HG03354 (cell line): Measurements from ENCODE around the gene PDCD1LG2.
"Not testable (repeated sequence)": the region's sequence is repeated elsewhere in the genome, so short reads cannot be mapped to it uniquely, and the experiment has no call there.

Experiments
- ATAC-seq: cut with Tn5 transposase; IDR thresholded peaks from one replicate; pipeline ENCODE4 v1.9.1; 2021; ENCODE audit warnings: mild to moderate bottlenecking; ENCODE audit not compliant: unreplicated experiment, poor library complexity, severe bottlenecking

The PDCD1LG2 gene

GRCh38 chr9:5492965-5493678, 17.2 kb upstream of the PDCD1LG2 start:
- ATAC-seq, result no peak

GRCh38 chr9:5493679-5494511, 16.4 kb upstream of the PDCD1LG2 start:
- peak; percentile 91 for ATAC-seq

GRCh38 chr9:5494765-5495164, 15.6 kb upstream of the PDCD1LG2 start:
- ATAC-seq, result not testable (repeated sequence)

- no peak for ATAC-seq
Measured at GRCh38 chr9:5499157-5499556, 11.2 kb upstream of the PDCD1LG2 start.

DNA sequence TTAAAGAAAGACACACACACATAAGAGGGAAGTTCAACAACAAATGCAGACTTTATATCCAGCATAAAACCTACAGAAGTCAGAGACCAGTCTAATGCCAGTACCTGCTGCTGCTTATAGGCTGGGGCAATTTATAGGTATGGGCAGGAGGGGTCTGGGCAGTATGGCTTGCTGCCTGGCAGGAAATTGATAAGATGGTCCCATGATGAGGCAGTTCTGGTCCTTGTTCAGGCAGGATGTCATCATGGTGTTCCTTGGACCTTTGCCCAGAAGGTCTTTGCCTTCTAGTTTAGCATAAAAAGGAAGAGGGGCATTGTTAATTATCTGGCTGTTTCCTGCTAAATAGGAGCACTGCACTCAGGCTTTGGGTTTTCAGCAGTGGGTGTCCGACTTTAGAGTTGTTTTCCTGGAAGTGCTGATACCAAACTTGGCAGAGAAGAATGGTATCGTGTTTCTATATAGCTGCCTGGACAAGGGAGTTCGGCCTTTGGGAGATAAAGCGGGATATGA, 10.4 kb upstream of the PDCD1LG2 start:
- ATAC-seq, result no peak

DNA sequence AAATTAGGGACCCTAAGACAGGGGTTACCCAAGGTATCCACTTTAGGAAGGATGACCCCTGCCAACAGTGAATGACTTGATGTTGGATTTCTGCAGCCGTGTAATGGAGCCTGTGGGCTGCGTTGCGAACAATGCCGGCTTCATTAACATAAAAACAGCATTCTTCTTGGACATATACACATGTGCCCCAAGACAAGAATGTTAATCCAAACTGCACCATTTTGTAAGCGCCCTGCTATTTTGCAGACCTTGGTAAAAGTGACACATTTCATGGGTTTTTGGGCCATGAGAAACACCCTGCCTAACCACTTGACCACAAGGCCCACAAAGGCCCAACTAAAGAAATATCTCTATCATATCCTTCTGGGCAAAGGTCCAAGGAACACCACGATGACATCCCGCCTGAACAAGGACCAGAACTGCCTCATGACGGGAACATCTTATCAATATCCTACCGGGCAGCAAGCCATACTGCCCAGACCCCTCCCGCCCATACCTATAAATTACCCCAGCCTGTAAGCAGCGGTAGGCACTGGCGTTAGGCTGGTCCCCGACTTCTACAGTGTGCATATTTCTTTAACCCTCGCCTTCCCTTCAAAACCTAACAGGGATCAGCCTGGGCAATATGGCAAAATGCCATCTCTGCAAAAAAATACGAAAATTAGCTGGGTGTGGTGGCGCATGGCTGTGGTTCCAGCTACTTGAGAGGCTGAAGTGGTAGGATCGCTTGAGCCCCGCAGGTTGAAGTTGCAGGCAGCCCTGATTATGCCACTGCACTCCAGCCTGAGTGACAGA, 9.7 kb upstream of the PDCD1LG2 start:
- no peak for ATAC-seq

DNA sequence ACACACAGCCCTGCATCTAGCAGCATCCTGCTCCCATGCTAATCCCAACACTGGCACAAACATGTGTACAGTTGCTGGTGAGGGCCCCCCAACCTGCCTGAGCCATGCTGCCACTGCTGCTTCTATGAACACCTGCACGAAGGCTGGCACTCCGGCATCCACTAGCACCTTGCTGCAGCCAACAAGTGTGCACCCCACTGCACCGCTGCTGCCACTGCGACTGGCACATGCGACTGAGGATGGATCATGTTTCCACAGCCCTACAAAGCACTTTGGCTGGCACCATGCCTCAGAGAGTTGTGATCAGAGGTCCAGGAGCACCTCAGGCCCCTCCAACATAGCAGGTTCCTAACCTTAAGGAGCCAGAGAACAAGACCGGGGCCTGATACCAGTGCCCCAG, 7.8 kb upstream of the PDCD1LG2 start:
- no peak for ATAC-seq

DNA sequence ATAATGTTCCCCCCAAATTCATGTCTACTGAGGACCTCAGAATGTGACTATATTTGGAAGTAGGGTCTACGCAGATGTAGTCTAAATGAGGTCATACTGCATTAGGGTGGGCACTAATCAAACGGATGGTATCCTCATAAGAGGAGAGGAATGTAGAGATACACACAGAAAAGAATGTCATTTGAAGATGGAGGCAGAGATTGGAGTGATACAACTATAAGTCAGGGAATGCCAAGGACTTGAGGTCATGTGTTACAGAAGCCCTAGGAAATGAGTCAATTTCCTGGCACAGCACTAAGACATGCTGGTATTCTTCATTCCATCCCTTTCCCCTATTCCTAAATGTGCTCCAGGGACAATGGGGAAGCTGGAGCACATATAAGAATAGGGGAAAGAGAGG, 758 bp upstream of the PDCD1LG2 start:
- ATAC-seq, result no peak

DNA sequence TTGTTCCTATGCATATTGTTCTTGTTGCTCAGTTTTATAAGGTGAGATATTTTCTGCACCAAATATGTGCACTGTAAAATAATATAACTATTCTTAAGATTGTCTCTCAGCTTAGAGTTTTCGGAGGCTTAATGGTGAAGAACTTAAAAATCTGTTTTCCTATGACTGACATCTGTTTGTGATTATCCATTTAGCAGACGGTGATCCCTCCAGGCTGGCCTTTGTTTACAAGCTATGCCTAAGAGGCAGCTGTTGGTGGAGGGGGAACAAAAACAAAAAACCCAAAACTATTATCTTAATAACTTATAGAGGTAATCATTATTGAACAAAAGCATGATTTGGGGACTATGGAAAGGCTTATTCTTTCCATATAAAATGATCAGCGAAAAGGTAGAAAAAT, 658 bp downstream of the PDCD1LG2 start:
- no peak for ATAC-seq

GRCh38 chr9:5511476-5511875, 1.1 kb downstream of the PDCD1LG2 start:
- ATAC-seq, result no peak

DNA sequence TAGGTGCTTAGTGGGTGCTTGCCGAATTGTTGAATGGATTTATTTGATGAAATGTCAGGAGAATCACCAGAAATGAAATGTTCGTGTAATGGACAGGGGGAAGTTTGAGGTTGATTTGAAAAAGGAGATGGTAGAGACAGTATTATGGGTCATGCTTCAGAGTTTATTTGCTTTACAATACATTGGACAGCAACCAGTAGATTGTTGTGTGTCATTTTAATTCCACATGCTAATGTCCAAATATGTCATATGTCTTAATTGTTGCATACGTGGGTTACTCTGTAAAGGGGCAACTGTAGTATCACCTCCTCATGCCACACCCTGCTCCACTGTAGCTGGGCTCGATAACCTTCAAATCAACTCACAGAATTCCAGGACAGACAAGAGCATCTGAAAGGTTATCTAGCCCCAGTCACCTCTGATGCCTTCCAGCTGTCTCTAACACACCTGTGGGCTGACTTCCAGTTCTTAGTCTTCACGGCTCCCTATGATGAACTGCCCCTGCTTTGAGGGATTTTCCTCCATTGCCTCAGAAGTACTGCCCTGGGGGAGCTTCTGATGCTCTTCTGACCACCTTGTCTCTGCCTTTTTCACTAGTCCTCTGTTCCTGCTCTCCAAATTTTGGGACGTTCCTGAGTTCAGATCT, 1.7 kb downstream of the PDCD1LG2 start:
- no peak for ATAC-seq

DNA sequence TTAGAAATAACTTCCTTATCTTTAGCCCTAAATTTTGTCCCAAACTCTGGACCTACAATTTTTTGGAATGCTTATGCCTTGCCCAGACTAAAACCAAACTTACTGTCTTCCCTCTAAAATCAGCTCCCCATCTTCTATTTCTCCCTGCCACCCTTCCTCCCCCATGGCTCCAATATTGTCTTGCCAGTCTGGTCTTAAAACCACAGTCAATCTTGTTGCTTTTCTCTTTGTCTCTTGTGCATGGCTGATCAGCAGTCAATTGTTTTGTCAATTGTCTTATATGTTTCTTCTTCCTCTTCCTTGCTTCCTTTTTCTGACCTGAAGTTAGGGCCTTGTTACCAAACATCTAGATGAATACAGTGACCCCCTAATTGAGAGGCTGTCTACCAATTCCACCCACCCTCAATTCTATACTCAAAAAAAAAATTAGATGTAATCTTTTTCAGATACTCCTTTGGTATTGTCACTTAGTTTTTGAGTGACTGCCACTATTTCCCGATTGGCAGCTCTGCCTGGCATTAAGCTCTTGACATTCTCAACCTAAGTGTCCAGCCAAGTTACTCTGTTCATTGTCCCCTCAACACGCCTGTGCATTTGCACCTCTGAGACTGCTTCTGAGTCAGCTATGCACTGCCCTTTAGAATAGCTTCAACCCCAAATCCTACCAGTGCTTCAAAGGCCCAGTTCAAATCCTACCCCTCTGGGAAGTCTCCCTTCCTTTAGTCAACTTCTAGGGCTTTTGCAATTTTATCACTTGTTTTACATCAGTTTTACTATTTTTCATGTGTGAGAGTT, 2.5 kb downstream of the PDCD1LG2 start:
- ATAC-seq, result no peak

GRCh38 chr9:5513966-5514616, 3.8 kb downstream of the PDCD1LG2 start:
- ATAC-seq, result no peak

GRCh38 chr9:5514617-5515260, 4.4 kb downstream of the PDCD1LG2 start:
- no peak for ATAC-seq

DNA sequence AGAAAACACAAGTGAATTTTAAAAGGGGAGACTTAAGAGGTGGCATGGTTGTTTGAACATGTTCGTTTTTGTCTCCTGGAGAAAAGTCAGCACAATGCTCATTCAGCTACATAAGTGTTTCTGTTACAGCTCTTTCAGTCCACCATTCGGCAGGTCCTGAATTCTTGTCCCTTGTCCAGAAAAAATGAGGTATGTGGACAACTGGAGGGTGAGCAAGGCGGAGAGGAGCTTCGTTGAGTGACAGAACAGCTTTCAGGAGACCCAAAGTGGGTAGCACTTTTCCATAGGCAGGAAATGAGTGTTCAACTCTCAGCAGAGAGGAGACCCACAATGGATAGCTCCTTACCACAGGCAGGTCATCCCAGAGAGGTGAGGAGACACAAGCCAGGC, 4.9 kb downstream of the PDCD1LG2 start:
- ATAC-seq, result no peak

DNA sequence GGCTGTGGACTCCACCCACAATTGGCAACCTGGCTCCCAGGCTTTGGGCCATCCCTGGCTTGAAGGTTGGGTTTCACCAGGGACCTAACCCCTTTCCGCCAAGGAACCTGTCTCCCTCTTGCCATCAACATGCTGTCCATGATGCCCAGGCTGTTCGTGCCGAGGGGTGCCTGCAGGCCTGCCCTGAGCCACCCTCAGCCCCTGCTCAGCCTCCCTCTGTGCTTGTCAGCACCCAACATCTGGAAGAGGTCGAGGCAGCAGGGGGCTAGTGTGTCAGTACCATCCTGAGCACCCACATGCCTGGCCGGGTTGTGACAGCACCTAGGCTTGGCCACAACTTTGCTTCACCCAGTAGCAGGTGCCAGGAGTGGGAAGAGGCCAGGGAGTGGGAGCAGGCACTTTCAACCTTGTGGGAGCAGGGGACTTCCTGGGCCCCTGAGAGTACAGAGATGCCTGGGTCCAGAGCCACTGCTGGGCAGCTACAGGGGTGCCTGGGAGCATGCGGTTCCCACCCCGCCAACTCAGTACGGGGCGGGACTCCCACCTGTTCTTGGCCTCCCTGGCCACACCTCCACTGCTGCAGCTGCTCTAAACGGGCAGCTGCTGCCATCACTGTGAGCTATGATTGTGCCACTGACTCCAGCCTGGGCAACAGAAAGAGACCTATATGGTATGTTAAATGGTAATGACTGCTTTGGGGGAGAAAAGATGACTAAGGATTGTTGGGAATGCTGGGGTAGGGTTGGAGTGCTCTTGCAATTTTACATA, 6.3 kb downstream of the PDCD1LG2 start:
- ATAC-seq, result no peak

DNA sequence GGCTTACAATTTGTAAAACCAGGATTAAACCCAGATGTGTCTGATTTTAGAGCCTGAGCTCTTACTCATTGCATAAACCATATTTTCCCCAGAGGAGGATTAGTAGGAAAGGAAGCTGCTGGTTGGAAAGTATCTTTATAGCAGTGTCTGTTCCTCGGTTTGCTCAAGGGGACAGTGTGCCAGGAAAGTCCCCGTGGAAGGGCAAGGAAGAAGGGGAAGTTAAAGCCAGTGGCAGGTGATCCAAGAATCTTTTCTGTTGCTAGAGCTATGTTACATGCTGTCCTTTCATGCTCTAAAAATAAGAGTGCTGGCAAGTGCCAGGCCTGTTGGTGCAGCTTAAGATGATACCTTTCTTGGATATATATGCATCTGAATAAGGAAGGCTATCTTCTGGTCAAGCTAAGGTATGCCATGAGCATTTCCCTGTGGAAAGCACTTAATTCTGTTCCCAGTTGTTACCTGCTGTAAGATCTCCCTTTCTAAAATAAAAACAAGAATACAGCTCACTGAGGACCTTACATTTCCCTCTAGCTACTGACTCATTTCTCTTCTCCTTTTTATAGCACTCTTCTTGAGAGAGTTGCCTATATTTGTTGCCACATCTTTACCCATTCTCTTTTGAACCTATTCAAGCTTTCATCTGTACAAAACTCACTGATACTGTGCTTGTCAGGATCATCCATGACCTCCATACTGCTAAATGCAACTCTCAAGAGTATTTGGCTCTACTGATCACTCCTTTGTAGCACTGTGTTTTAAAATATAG, 8.0 kb downstream of the PDCD1LG2 start:
- peak; percentile 61 for ATAC-seq
